Activated T-helper 2 cell treated with anti-CD3 and anti-CD28 coated beads, Interferon-gamma antibody, Interleukin-2, Interleukin-4, amounts not matched to agents 10 μg/mL and 5 μg/mL and 100 μg/mL, durations not matched to agents 14 hours and 24 hours and 36 hours (primary cell): ENCODE data around the gene TMEM9B. TPM values are rescaled to one million over a fixed set of nuclear protein-coding genes. Genes with fewer than 3 reads are reported as not detected.
A peak's percentile ranks its signal among the peaks of the same experiment; 100 is the strongest.

Experiments
- DNase-seq: peaks from one replicate; pipeline ENCODE4 v3.0.0; 2021; ENCODE audit warnings: low spot score
- H3K27ac Mint-ChIP-seq: one replicate; pipeline ENCODE4 v1.8.0; 2021; ENCODE audit warnings: mixed read lengths
- H3K27me3 Mint-ChIP-seq: one replicate; pipeline ENCODE4 v1.8.0; 2021; ENCODE audit warnings: low read depth, mixed read lengths
- H3K36me3 Mint-ChIP-seq: one replicate; pipeline ENCODE4 v1.8.0; 2021; ENCODE audit warnings: low read depth, mixed read lengths
- H3K4me1 Mint-ChIP-seq: one replicate; pipeline ENCODE4 v1.8.0; 2021; ENCODE audit warnings: low read depth, mixed read lengths
- H3K4me3 Mint-ChIP-seq: one replicate; pipeline ENCODE4 v1.8.0; 2021; ENCODE audit warnings: low read depth, mild to moderate bottlenecking, moderate library complexity, mixed read lengths
- H3K9me3 Mint-ChIP-seq: one replicate; pipeline ENCODE4 v1.8.0; 2021; ENCODE audit warnings: mixed read lengths
- intact Hi-C: fragments of 100-400 bp; cut with micrococcal nuclease; formaldehyde crosslinking; loops from one replicate; pipeline ENCODE4 v1.15.1; 2023
- total RNA-seq: library from RNA; stranded (reverse); gene quantifications from 2 replicates; pipeline ENCODE4 v1.2.3, GENCODE V29; 2022

The TMEM9B gene
- total RNA-seq, 1 donor from 2014 or later: 20.8 TPM

DNA sequence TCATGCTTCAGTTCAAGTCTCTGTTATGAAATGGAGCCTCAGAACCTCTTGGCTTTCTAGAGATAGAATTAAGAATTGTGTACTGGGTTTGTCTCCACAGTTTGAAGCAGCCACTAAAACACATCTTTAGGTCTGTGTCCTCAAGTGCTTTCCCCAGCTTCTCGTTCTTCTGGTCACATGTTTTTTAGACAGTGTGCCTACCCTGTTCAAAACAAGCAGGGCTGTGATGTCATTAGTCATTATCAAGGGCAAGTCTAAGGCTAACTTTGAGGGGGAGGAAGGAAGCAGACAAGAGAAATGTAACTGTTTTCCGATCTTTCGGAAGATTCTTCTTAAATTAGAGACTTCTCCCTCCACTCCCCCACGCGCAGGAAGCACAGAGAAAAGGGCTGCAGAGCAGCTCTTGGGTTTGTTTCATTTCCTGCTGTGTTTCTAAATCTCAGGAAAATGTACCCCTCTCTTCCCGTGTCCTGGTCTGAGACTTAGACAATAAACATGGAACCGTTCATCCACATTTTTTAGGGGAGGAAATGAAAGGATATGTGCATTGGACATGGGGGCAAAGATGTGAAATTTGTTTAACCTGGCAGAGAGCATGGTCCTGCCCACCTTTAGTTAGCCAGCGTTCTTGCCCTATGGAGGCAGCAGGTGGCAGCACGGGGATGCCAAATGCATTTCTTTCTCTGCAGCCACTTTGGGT, 50.1 kb downstream of the TMEM9B start:
- H3K36me3 Mint-ChIP-seq: peaks cover 42% of the 10 kb centered on the region

DNA sequence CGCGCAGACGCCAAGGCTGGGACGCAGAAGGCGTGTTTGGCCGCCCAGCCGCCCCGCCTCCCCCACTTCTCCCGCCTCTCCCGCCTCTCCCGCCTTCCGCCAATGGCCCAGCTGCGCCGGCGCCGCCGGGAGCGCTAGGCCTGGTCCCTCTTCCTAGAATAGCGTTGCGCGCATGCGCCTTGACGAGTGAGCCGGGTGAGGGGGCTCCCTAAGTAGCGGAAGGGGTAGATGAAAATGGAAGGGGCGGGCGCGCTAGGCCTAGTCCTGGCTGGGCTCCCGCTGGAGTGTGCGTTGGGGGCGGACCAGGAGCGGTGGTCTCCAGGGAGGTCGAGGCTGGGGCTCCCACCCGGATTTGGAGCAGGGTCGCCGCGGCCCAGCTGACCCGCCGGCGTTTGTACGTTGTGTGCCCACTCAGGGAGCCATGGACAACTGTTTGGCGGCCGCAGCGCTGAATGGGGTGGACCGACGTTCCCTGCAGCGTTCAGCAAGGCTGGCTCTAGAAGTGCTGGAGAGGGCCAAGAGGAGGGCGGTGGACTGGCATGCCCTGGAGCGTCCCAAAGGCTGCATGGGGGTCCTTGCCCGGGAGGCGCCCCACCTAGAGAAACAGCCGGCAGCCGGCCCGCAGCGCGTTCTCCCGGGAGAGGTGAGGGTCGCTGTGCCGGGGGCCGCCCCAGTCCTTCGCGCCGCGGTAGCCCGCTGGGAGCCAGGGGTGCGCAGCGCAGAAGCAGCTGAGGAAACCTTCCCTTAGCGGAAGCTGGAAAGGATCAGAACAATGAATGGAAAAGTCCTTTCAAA, 53.0 kb downstream of the TMEM9B start, which contains the start of gene AKIP1:
TSS of gene AKIP1 (plus strand) at position 161 of the 795 bp plus-strand sequence. CDS start at position 422, 261 bp downstream.
- Mint-ChIP-seq H3K36me3 (peaks cover 19% of the 10 kb centered on the region), H3K4me1 (peaks cover 36% of the 10 kb centered on the region), H3K27me3 (peaks cover 30% of the 10 kb centered on the region), H3K4me3 (peak within 1 kb of the TSS; percentile 94), H3K9me3 (no peaks in the 10 kb centered on the region), H3K27ac (peak within 1 kb of the TSS; percentile 82)
- DNase-seq: peak; percentile 73
- intact Hi-C loops: loop anchor here (1.0 to 5.0 kb wide), 2 partner anchors 91 to 222 kb away; partner anchors contain the start of gene NRIP3

More for the DNA sequence above, 50.1 kb downstream of the TMEM9B start:
- H3K9me3 Mint-ChIP-seq: no peaks in the 10 kb centered on the region
- intact Hi-C loops: loop anchor here (1.0 to 5.0 kb wide), 4 partner anchors 45 to 223 kb away; partner anchors contain the start of genes NRIP3 and TMEM9B
- peak; percentile 20 for DNase-seq
- H3K27me3 Mint-ChIP-seq: peaks cover 11% of the 10 kb centered on the region
- H3K27ac Mint-ChIP-seq: peak overlapping the region; percentile 73
- peaks cover 27% of the 10 kb centered on the region for H3K4me1 Mint-ChIP-seq
- H3K4me3 Mint-ChIP-seq: peak overlapping the region; percentile 54

GRCh38 chr11:8910649-8911026, 53.6 kb downstream of the TMEM9B start:
- intact Hi-C loops: loop anchor here (1.0 to 5.0 kb wide), 2 partner anchors 92 to 221 kb away; partner anchors contain the start of gene NRIP3
- Mint-ChIP-seq H3K9me3 (no peaks in the 10 kb centered on the region), H3K36me3 (peaks cover 17% of the 10 kb centered on the region), H3K27me3 (peaks cover 31% of the 10 kb centered on the region), H3K4me3 (peak overlapping the region; percentile 94), H3K4me1 (peaks cover 37% of the 10 kb centered on the region), H3K27ac (no peak overlapping the region)
- no peak for DNase-seq

GRCh38 chr11:8908099-8908498, 56.1 kb downstream of the TMEM9B start:
- no peak overlapping the region for H3K4me3 Mint-ChIP-seq
- H3K4me1 Mint-ChIP-seq: peaks cover 22% of the 10 kb centered on the region
- no peak for DNase-seq
- peaks cover 4% of the 10 kb centered on the region for H3K36me3 Mint-ChIP-seq
- H3K9me3 Mint-ChIP-seq: no peaks in the 10 kb centered on the region
- H3K27ac Mint-ChIP-seq: no peak overlapping the region
- intact Hi-C loops: no loop called here
- H3K27me3 Mint-ChIP-seq: peaks cover 44% of the 10 kb centered on the region

GRCh38 chr11:8907116-8907515, 57.1 kb downstream of the TMEM9B start:
- intact Hi-C loops: no loop called here
- H3K9me3 Mint-ChIP-seq: peaks cover 5% of the 10 kb centered on the region
- peaks cover 44% of the 10 kb centered on the region for H3K27me3 Mint-ChIP-seq
- H3K4me1 Mint-ChIP-seq: peaks cover 18% of the 10 kb centered on the region
- H3K27ac Mint-ChIP-seq: no peak overlapping the region
- H3K36me3 Mint-ChIP-seq: peaks cover under 1% of the 10 kb centered on the region
- DNase-seq: no peak
- no peak overlapping the region for H3K4me3 Mint-ChIP-seq

GRCh38 chr11:8905528-8906165, 58.6 kb downstream of the TMEM9B start:
- Mint-ChIP-seq H3K4me1 (peaks cover 17% of the 10 kb centered on the region), H3K27me3 (peaks cover 44% of the 10 kb centered on the region), H3K36me3 (no peaks in the 10 kb centered on the region), H3K4me3 (no peak overlapping the region), H3K27ac (no peak overlapping the region), H3K9me3 (peaks cover 10% of the 10 kb centered on the region)
- no peak for DNase-seq
- intact Hi-C loops: no loop called here

- Mint-ChIP-seq H3K9me3 (peaks cover 34% of the 10 kb centered on the region), H3K36me3 (no peaks in the 10 kb centered on the region), H3K27me3 (peaks cover 7% of the 10 kb centered on the region), H3K4me3 (no peak overlapping the region), H3K27ac (no peak overlapping the region), H3K4me1 (no peaks in the 10 kb centered on the region)
- intact Hi-C loops: no loop called here
- no peak for DNase-seq
Measured at GRCh38 chr11:8899119-8899753, 65.0 kb downstream of the TMEM9B start.

Other genes starting within 250 kb of the TMEM9B start
- 22.2 and 23.4 TPM in 2 replicates for gene AKIP1, start 53.3 kb downstream of the TMEM9B start, total RNA-seq
- not detected in 2 replicates for gene C11orf16, start 31.5 kb downstream of the TMEM9B start, total RNA-seq
- gene ASCL3, start 21.4 kb downstream of the TMEM9B start, total RNA-seq: not detected in 2 replicates
- 5.0 and 5.5 TPM in 2 replicates for gene NRIP3, start 39.6 kb upstream of the TMEM9B start, total RNA-seq
- 0.18 TPM in 1 of 2 replicates, not detected in the other for gene SCUBE2, start 127.2 kb upstream of the TMEM9B start, total RNA-seq